Gastroesophageal sphincter (tissue), 3 donors: Measurements from ENCODE around the gene MET.

Experiments
- EP300 ChIP-seq: sonication (generic); formaldehyde crosslinking; IDR thresholded peaks from one replicate; pipeline ENCODE4 v1.6.1; 2017; ENCODE audit warnings: antibody characterized with exemption, mild to moderate bottlenecking
- POLR2A ChIP-seq, 2 donors: fragments of 450-650 bp; IDR thresholded peaks; one replicate each; pipeline ENCODE4 v1.6.1; 2017; ENCODE audit warnings: antibody characterized with exemption in 2 of 2, mild to moderate bottlenecking in 2 of 2, moderate library complexity in 1 of 2
- POLR2AphosphoS5 ChIP-seq: sonication (generic); formaldehyde crosslinking; IDR thresholded peaks from one replicate; pipeline ENCODE4 v1.6.1; 2017; ENCODE audit warnings: antibody characterized with exemption
- TF ChIP-seq, protein P1 (sequence below), 4 experiments: fragments of 200-600 bp in 2 of 4; fragments of 450-650 bp in 2 of 4; sonication (generic) in 1 of 4; IDR thresholded peaks; one replicate each; pipeline ENCODE4 v1.5.1; 2017 to 2019; ENCODE audit warnings: antibody characterized with exemption in 4 of 4, mild to moderate bottlenecking in 2 of 4, moderate library complexity in 2 of 4

DNA sequence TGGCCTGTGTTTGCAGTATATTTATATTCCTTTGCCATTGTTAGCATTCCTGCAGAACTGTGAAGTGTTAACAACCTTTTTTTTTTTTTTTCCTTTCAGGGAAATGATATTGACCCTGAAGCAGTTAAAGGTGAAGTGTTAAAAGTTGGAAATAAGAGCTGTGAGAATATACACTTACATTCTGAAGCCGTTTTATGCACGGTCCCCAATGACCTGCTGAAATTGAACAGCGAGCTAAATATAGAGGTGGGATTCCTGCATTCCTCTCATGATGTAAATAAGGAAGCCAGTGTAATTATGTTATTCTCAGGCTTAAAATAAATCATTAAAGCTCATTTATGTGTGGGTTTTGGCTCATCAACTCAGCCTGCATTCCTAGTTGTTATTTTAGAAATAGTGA lies 97.5 kb downstream of the MET start:
- TF ChIP-seq POLR2A (IDR thresholded peaks at IDR 0.05) (no peak), POLR2AphosphoS5 (no peak), EP300 (no peak)
- TF ChIP-seq, protein P1, sequence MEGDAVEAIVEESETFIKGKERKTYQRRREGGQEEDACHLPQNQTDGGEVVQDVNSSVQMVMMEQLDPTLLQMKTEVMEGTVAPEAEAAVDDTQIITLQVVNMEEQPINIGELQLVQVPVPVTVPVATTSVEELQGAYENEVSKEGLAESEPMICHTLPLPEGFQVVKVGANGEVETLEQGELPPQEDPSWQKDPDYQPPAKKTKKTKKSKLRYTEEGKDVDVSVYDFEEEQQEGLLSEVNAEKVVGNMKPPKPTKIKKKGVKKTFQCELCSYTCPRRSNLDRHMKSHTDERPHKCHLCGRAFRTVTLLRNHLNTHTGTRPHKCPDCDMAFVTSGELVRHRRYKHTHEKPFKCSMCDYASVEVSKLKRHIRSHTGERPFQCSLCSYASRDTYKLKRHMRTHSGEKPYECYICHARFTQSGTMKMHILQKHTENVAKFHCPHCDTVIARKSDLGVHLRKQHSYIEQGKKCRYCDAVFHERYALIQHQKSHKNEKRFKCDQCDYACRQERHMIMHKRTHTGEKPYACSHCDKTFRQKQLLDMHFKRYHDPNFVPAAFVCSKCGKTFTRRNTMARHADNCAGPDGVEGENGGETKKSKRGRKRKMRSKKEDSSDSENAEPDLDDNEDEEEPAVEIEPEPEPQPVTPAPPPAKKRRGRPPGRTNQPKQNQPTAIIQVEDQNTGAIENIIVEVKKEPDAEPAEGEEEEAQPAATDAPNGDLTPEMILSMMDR (IDR thresholded peaks at IDR 0.05) = no peak
